Retinal pigment epithelial cell (primary cell): ENCODE results near the gene FGF3.

ENCODE experiments used
- DNase-seq: peaks from one replicate; pipeline ENCODE4 v3.0.0-alpha.2; 2010; ENCODE audit warnings: low read depth
- H3K4me3 ChIP-seq: 2 replicates; pipeline ENCODE4 v1.5.1; 2011; ENCODE audit warnings: mild to moderate bottlenecking, low read length, control low read depth, moderate library complexity
- TF ChIP-seq, protein P1 (sequence below): conservative IDR thresholded peaks from 2 replicates; pipeline ENCODE4 v1.5.1; 2011; ENCODE audit warnings: low read depth, low read length, control low read depth, inconsistent platforms

Gene FGF3

DNA sequence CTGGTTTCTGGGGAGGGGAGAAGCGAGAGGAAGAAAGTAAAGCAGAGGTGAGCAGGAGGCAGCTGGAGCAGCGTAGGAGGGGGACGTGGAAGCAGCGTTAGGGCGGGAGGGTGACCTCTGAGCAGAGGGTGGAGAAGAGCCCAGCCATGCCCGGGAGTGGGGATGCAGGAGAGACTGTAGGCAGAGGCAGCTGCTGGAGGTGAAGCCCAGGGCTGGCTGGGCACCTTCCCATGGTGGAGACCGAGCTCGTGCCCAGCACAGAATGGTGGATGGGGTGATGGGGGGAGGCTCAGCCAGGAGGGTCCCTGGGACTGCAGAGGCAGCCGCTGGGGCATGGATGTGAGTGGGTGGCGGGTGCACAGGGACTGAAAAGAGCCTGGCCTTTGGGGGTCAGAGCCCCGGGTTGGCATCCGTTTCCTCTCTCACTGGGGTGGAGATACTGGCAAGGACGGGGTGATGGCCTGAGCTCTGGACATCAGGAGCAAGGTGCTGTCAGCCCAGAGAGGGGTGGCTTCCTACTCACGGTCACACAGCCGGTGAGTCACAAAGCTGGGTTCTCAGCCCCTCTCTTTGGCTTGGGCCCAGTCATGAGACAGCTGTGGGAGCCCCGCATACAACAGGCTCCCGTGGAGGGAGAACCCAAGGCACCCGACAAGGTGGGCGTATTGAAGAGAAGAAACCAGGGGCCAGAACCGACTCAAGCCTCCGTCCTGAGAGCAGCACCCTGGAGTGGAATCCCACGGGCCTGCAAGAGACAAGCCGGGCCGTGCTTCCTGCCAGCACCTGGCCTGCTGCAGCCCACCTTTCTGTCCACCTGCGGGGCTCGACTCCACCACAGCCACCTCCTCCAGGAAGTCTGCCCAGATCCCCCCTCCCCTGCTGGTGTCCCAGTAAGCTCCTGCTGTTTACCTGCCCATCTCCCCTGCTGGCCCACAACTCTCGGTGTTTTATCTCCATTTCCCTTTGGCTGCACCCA, 45.8 kb upstream of the FGF3 start:
- H3K4me3 ChIP-seq, result no peak overlapping the region
- TF ChIP-seq, protein P1, sequence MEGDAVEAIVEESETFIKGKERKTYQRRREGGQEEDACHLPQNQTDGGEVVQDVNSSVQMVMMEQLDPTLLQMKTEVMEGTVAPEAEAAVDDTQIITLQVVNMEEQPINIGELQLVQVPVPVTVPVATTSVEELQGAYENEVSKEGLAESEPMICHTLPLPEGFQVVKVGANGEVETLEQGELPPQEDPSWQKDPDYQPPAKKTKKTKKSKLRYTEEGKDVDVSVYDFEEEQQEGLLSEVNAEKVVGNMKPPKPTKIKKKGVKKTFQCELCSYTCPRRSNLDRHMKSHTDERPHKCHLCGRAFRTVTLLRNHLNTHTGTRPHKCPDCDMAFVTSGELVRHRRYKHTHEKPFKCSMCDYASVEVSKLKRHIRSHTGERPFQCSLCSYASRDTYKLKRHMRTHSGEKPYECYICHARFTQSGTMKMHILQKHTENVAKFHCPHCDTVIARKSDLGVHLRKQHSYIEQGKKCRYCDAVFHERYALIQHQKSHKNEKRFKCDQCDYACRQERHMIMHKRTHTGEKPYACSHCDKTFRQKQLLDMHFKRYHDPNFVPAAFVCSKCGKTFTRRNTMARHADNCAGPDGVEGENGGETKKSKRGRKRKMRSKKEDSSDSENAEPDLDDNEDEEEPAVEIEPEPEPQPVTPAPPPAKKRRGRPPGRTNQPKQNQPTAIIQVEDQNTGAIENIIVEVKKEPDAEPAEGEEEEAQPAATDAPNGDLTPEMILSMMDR, result no peak
- no peak for DNase-seq

DNA sequence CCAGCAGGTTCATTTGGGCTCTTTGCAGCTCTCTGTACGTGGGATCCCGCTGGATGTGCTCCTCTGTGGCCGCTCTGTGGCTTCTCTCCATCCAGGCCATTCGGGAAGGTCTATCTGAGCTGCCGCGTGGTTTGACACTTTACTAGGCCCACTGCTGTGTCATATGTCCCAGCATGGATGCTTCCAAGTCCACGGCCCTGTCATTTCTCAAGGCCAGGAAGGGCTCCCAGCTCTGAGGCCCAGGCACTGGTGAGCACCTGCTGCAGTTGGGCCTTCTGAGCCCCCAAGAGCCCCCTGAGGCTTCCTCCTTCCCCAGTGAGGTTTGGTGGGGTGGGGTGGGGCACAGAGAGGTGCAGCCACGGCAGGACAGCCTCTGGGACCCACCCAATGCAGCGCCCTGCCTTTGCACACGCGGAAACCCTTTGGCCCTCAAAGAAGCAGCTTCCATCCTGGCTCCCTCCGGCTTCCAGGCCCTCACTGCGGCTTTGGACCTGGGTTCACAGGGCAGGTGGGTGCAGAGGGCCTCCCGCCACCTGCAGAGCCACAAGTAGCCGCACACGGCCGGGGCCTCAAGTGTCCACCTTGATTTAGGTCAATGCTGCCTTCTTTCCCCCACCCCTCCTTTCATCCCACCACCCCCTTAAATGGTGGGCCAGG, 44.5 kb upstream of the FGF3 start:
- H3K4me3 ChIP-seq, result no peak overlapping the region
- TF ChIP-seq, protein P1, result no peak
- no peak for DNase-seq

DNA sequence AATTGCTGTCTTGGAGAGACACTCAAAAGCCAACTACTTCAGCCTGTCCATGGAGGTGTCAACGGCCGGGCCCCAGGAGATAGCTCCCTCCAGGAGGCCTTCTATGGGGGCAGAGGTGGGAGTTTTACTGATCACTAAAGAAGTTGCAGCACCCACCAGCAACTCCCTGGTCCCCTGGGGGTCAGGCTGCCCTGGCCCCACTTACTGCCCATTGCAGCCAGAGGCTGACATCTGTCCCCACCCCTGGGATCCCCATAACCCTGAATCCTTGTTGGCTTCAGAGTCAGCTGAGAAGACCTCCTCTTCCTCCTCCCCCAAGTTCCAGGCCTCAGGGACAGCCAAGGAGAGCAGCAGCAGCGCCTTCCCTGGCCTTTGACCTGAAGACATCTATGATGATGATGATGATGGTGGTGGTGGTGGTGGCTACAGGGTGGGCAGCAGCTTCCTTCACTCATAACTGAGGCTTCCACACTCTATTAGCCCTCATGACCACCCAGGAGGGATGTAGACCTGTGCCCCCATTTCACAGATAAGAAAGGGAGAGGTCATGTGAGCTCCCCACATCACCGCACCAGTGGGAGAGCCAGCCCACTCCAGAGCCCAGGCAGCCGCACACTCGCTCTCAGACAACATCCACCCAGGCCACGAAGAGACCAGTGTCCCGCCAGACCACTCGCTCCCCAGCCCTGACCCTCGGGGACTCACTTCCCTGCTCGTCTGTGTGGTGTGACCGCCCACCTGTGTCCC, 43.8 kb upstream of the FGF3 start:
- no peak overlapping the region for H3K4me3 ChIP-seq
- no peak for DNase-seq
- TF ChIP-seq, protein P1, result no peak

DNA sequence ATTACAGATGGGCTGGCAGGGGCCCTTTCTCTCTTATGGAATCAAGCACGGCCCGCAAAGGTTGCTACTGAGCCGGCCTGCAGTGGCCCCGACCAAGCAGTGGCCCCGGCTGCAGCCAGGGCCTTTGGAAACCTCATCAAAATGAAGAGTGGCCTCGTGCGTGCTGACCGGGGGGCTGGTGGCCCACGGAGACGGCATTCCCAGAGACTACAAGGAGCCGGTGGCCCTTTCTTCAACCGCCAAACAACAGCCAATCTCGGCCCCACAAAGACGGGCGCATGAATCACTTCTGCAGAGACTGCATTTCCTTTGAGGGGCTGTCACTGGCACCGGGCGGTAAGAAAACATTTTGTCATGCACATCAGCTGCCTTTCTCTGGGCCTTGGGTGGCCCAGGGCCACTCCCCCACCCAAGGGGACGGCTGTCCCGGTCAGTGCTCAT, 43.1 kb upstream of the FGF3 start:
- no peak overlapping the region for H3K4me3 ChIP-seq
- TF ChIP-seq, protein P1, result no peak
- no peak for DNase-seq

DNA sequence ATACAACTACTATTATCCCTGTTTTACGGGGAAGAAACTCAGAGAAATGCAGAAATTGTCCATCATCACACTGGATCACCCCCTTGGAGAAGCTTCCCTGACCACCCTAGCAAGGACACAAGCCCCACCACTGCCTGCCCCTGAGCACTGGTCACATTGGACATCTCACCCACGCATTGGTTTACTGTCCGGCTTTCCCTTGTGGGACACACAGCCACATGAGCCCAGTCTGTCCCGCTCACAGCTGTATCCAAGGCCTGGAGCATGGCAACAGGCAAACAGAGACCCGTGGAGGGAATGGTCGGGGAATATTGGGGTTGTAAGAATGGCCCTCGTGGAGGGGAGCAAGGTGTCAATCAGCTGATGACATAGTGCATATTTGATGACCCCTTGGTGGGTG, 42.7 kb upstream of the FGF3 start:
- H3K4me3 ChIP-seq, result no peak overlapping the region
- TF ChIP-seq, protein P1, result no peak
- no peak for DNase-seq

DNA sequence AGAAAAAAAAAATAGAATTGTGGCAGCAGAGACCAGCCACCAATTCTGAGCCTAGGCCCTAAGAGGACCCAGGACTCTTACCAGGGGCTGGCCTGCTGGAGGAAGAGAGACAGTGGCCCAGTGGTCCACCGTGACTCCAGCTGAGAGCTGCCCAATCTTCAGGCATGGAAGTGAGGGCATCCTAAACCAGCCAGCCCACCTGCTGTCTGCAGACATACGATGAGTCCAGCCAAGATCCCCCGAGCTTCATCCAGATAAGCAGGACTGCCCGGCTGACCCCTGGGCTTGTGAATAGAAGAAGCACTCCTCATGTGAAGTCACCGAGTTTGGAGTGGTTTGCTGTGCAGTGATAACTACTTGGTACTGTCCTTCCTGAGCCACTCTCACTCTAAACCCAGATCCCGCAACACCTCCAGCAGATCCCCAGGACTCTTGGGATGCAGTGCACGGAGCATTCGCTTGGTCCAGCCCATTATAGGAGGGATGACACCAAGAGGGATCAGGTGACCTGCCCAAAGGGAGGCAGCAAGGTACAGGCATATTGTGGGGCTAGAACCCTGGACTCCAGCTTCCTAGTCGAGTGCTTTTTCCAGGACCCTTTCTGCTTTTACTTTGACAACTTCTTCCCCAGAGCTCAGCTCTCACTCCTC, 41.7 kb upstream of the FGF3 start:
- DNase-seq, result no peak
- H3K4me3 ChIP-seq, result no peak overlapping the region
- TF ChIP-seq, protein P1, result no peak
